Measurements from ENCODE around the gene NTPCR.
"Not testable (repeated sequence)": the region's sequence is repeated elsewhere in the genome, so short reads cannot be mapped to it uniquely, and the experiment has no call there.

The NTPCR gene

DNA sequence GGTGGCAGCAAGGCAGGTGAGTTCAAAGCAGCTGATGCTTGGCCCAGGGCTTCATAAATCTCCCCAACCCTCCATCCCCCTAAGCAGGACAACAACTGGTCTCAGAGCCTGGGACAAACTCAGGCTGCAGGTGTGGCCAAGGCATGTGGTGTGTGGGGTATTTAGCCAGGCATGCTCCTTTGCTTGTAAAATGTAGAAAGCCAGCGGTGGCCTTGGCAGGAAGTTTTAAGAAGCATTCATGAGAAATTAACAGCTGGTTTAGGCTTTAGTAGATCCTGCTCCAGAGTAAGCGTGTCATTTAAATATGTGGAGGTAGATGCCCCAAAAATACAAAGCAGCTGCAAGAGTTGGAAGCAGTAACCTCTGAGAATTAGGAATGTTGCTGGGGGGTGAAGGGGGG, 44.8 kb downstream of the NTPCR start:
- no peaks in the 10 kb centered on the region; the same call in 1 of the 2 replicates for H3K36me3 ChIP-seq
- H3K27me3 ChIP-seq (ENCODE audit: insufficient read depth, low read depth, severe bottlenecking): no peaks in the 10 kb centered on the region
- TF ChIP-seq, protein P1, sequence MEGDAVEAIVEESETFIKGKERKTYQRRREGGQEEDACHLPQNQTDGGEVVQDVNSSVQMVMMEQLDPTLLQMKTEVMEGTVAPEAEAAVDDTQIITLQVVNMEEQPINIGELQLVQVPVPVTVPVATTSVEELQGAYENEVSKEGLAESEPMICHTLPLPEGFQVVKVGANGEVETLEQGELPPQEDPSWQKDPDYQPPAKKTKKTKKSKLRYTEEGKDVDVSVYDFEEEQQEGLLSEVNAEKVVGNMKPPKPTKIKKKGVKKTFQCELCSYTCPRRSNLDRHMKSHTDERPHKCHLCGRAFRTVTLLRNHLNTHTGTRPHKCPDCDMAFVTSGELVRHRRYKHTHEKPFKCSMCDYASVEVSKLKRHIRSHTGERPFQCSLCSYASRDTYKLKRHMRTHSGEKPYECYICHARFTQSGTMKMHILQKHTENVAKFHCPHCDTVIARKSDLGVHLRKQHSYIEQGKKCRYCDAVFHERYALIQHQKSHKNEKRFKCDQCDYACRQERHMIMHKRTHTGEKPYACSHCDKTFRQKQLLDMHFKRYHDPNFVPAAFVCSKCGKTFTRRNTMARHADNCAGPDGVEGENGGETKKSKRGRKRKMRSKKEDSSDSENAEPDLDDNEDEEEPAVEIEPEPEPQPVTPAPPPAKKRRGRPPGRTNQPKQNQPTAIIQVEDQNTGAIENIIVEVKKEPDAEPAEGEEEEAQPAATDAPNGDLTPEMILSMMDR (IDR thresholded peaks at IDR 0.05; ENCODE audit: low read depth, low read length): no peak
- H3K27ac ChIP-seq: no peak overlapping the region
- peaks cover 24% of the 10 kb centered on the region for H3K9me3 ChIP-seq (ENCODE audit: severe bottlenecking)
- no peak for DNase-seq
- no peak overlapping the region for H3K4me3 ChIP-seq (ENCODE audit: low read depth, low read length)

DNA sequence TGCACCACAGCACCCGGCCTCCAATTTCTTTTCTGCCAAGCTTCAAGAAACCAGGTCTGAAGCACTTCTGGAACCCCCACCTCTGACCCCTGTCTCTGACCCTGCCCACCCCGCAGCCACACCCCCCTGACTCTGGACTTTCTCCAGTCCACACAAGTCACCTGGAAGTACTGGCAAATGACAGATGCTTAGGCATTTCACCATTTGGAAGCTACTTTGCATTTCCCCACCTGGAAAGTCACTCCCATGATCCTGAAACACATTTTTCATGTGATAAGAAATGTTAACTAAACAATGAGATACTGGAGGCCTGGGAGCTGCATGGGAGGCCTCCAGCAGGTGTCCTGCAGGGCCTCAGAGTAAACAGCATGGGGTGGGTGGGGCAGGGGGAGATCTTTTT, 45.7 kb downstream of the NTPCR start:
- Histone ChIP-seq H3K9me3 (ENCODE audit: severe bottlenecking) (peaks cover 24% of the 10 kb centered on the region), H3K27ac (no peak overlapping the region), H3K4me3 (ENCODE audit: low read depth, low read length) (no peak overlapping the region), H3K27me3 (ENCODE audit: insufficient read depth, low read depth, severe bottlenecking) (no peaks in the 10 kb centered on the region), H3K36me3 (no peaks in the 10 kb centered on the region; the same call in 1 of the 2 replicates)
- TF ChIP-seq, protein P1 (IDR thresholded peaks at IDR 0.05; ENCODE audit: low read depth, low read length): no peak
- no peak for DNase-seq

DNA sequence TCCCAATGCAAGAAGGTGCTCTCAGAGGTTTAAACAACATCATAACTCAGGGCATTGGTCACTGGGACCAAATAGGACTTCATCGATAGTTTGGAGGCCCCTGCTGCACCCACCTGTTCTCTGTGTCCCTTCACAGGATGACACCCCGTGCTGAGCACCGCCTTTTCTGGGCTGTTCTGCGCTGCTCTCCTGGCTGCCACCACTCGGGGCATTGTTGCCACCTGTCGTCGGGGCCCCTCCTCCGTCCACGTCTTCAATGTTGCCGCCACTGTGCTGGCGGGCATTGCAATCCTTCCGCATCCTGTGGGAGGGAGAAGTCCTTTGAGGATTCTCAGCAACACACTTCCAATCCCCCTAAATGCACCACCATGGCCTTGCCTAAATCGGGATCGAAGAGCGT, 47.7 kb downstream of the NTPCR start:
- no peak for DNase-seq
- TF ChIP-seq, protein P1 (IDR thresholded peaks at IDR 0.05; ENCODE audit: low read depth, low read length): peak; percentile 29; the same call in 1 of the 2 replicates
- Histone ChIP-seq H3K27me3 (ENCODE audit: insufficient read depth, low read depth, severe bottlenecking) (no peaks in the 10 kb centered on the region), H3K9me3 (ENCODE audit: severe bottlenecking) (peaks cover 18% of the 10 kb centered on the region), H3K36me3 (no peaks in the 10 kb centered on the region; the same call in 1 of the 2 replicates), H3K4me3 (ENCODE audit: low read depth, low read length) (no peak overlapping the region), H3K27ac (no peak overlapping the region)

DNA sequence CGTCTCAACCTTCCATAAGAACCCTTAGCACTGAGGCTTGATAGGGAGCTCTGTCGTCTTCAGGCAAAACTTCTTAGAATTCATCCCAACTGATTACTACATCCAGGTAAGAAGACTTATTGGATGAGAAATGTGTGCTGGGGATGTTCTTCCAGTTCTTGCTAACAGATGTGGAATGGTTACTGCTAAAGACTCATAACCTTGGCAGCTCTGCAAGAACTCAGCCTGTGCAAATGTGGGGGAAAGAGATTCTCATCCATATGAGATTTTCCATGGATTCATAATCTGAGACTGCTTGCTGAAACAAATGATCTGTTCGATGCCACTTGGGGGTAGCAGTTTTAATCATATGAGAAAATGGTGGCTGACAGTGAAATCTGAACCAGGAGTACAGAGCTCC, 48.2 kb downstream of the NTPCR start:
- Histone ChIP-seq H3K36me3 (no peaks in the 10 kb centered on the region; the same call in 1 of the 2 replicates), H3K4me3 (ENCODE audit: low read depth, low read length) (no peak overlapping the region), H3K27ac (no peak overlapping the region), H3K27me3 (ENCODE audit: insufficient read depth, low read depth, severe bottlenecking) (no peaks in the 10 kb centered on the region), H3K9me3 (ENCODE audit: severe bottlenecking) (peaks cover 12% of the 10 kb centered on the region)
- DNase-seq: no peak
- TF ChIP-seq, protein P1 (IDR thresholded peaks at IDR 0.05; ENCODE audit: low read depth, low read length): no peak

DNA sequence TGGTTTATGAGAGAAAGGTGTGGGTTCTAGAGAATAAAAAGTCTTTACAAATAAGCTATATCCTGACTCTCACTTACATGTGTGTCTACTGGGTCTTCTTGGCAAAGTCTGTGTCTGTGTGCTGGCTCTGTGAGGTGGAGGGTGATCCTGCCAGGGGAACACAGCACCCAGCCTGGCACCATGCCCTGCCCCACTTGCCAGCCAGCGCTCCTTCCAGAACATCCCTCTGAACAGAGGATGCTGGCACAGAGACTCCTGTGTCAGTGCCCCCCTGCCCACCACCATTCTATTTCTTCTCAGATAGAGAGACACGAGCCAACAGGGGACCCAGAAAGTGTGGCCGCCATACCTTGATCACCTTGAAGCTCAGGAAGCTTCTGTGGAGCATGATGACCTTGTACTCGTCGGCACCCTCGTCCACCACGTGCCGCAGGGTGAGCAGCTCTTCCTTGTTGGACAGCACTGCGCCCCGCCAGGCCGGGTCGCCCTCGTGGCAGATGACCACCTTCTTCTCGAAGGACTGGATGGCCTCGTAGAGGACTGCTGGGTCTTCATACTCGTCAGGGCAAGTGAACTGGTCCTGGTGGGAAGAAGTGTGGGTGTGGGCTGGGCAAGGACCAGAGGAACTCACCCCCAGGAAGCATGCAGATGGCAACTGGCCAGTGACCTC, 49.7 kb downstream of the NTPCR start:
- H3K27me3 ChIP-seq (ENCODE audit: insufficient read depth, low read depth, severe bottlenecking): no peaks in the 10 kb centered on the region
- DNase-seq: no peak
- H3K4me3 ChIP-seq (ENCODE audit: low read depth, low read length): no peak overlapping the region
- TF ChIP-seq, protein P1 (IDR thresholded peaks at IDR 0.05; ENCODE audit: low read depth, low read length): no peak
- no peak overlapping the region for H3K27ac ChIP-seq
- H3K36me3 ChIP-seq: no peaks in the 10 kb centered on the region; the same call in 1 of the 2 replicates
- H3K9me3 ChIP-seq (ENCODE audit: severe bottlenecking): no peaks in the 10 kb centered on the region

DNA sequence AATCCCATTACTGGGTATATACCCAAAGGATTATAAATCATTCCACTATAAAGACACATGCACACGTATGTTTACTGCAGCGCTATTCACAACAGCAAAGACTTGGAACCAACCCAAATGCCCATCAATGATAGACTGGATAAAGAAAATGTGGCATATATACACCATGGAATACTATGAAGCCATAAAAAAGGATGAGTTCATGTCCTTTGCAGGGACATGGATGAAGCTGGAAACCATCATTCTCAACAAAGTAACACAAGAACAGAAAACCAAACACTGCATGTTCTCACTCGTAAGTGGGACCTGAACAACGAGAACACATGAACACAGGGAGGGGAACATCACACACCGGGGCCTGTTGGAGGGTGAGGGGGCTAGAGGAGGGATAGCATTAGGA, 53.2 kb downstream of the NTPCR start:
- DNase-seq: not testable (repeated sequence)

More for the DNA sequence above, 53.2 kb downstream of the NTPCR start:
- not testable (repeated sequence) for H3K36me3 ChIP-seq; H3K9me3 ChIP-seq (ENCODE audit: severe bottlenecking); H3K27me3 ChIP-seq (ENCODE audit: insufficient read depth, low read depth, severe bottlenecking); H3K4me3 ChIP-seq (ENCODE audit: low read depth, low read length); H3K27ac ChIP-seq

Measured in WERI-Rb-1 (cell line).